ENCODE measurements around the gene VIL1. TPM values are rescaled to one million over a fixed set of nuclear protein-coding genes. Genes with fewer than 3 reads are reported as not detected.
A peak's percentile ranks its signal among the peaks of the same experiment; 100 is the strongest.

Gene VIL1
- total and polyA plus RNA-seq, 2 donors (not counting 1 experiment from before 2014, with no cell fraction given): not detected

- H3K79me2 ChIP-seq (ENCODE audit: control insufficient read depth, insufficient read depth, low read length): peaks cover 29% of the 10 kb centered on the region
- no peaks in the 10 kb centered on the region for H3K27me3 ChIP-seq (ENCODE audit: control insufficient read depth, insufficient read depth, low read length)
- no peak overlapping the region for H3K4me3 ChIP-seq (replicated peaks in 1 of 4; ENCODE audit: control extremely low read depth in 1 of 4, insufficient read depth in 1 of 4, low read depth in 3 of 4, low read length in 4 of 4)
- no peak overlapping the region for H3K9ac ChIP-seq (ENCODE audit: insufficient read depth, low read length)
- TF ChIP-seq CTCF (conservative IDR thresholded peaks at IDR 0.05 in 1 of 2, IDR thresholded peaks at IDR 0.05 in 1 of 2; ENCODE audit: low read depth in 1 of 2, low read length in 2 of 2) (no peak), EZH2 (IDR thresholded peaks at IDR 0.05; ENCODE audit: low read length, missing control alignments) (no peak)
- H4K20me1 ChIP-seq (ENCODE audit: control insufficient read depth, extremely low read depth, insufficient read depth, low read length): no peaks in the 10 kb centered on the region
- H3K9me3 ChIP-seq (ENCODE audit: control insufficient read depth, insufficient read depth, low read depth, low read length): no peaks in the 10 kb centered on the region
- H3K36me3 ChIP-seq (ENCODE audit: control insufficient read depth, insufficient read depth, low read length): peaks cover 19% of the 10 kb centered on the region
- H3K4me2 ChIP-seq (ENCODE audit: extremely low read depth, insufficient read depth, low read length): peak overlapping the region; percentile 2
- no peak for DNase-seq (ENCODE audit: low read depth in 2 of 2)
- no peak overlapping the region for H3K27ac ChIP-seq (ENCODE audit: insufficient read depth, low read length)
- peaks cover 31% of the 10 kb centered on the region for H3K4me1 ChIP-seq (ENCODE audit: control insufficient read depth, extremely low read depth, insufficient read depth, low read length)
- no peak overlapping the region for H2AFZ ChIP-seq (ENCODE audit: low read length)
Measured at GRCh38 chr2:218402491-218402901, 16.4 kb upstream of the VIL1 start.

- Histone ChIP-seq H4K20me1 (ENCODE audit: control insufficient read depth, extremely low read depth, insufficient read depth, low read length) (no peaks in the 10 kb centered on the region), H3K4me3 (replicated peaks in 1 of 4; ENCODE audit: control extremely low read depth in 1 of 4, insufficient read depth in 1 of 4, low read depth in 3 of 4, low read length in 4 of 4) (no peak overlapping the region), H3K36me3 (ENCODE audit: control insufficient read depth, insufficient read depth, low read length) (peaks cover 19% of the 10 kb centered on the region), H3K4me1 (ENCODE audit: control insufficient read depth, extremely low read depth, insufficient read depth, low read length) (peaks cover 27% of the 10 kb centered on the region), H2AFZ (ENCODE audit: low read length) (no peak overlapping the region), H3K27me3 (ENCODE audit: control insufficient read depth, insufficient read depth, low read length) (no peaks in the 10 kb centered on the region), H3K9ac (ENCODE audit: insufficient read depth, low read length) (no peak overlapping the region), H3K27ac (ENCODE audit: insufficient read depth, low read length) (no peak overlapping the region), H3K4me2 (ENCODE audit: extremely low read depth, insufficient read depth, low read length) (no peak overlapping the region), H3K9me3 (ENCODE audit: control insufficient read depth, insufficient read depth, low read depth, low read length) (no peaks in the 10 kb centered on the region), H3K79me2 (ENCODE audit: control insufficient read depth, insufficient read depth, low read length) (peaks cover 29% of the 10 kb centered on the region)
- DNase-seq (ENCODE audit: low read depth in 2 of 2): no peak
- TF ChIP-seq EZH2 (IDR thresholded peaks at IDR 0.05; ENCODE audit: low read length, missing control alignments) (no peak), CTCF (conservative IDR thresholded peaks at IDR 0.05 in 1 of 2, IDR thresholded peaks at IDR 0.05 in 1 of 2; ENCODE audit: low read depth in 1 of 2, low read length in 2 of 2) (no peak)
Measured at GRCh38 chr2:218402911-218403411, 16.0 kb upstream of the VIL1 start.

GRCh38 chr2:218403810-218404209, 15.1 kb upstream of the VIL1 start:
- no peaks in the 10 kb centered on the region for H4K20me1 ChIP-seq (ENCODE audit: control insufficient read depth, extremely low read depth, insufficient read depth, low read length)
- no peak overlapping the region for H3K4me2 ChIP-seq (ENCODE audit: extremely low read depth, insufficient read depth, low read length)
- H3K27me3 ChIP-seq (ENCODE audit: control insufficient read depth, insufficient read depth, low read length): no peaks in the 10 kb centered on the region
- no peak overlapping the region for H3K4me3 ChIP-seq (replicated peaks in 1 of 4; ENCODE audit: control extremely low read depth in 1 of 4, insufficient read depth in 1 of 4, low read depth in 3 of 4, low read length in 4 of 4)
- H3K4me1 ChIP-seq (ENCODE audit: control insufficient read depth, extremely low read depth, insufficient read depth, low read length): peaks cover 26% of the 10 kb centered on the region
- no peak for TF ChIP-seq EZH2 (IDR thresholded peaks at IDR 0.05; ENCODE audit: low read length, missing control alignments)
- DNase-seq (ENCODE audit: low read depth in 2 of 2): no peak
- H3K36me3 ChIP-seq (ENCODE audit: control insufficient read depth, insufficient read depth, low read length): peaks cover 19% of the 10 kb centered on the region
- H2AFZ ChIP-seq (ENCODE audit: low read length): no peak overlapping the region
- no peak overlapping the region for H3K9ac ChIP-seq (ENCODE audit: insufficient read depth, low read length)
- peaks cover 29% of the 10 kb centered on the region for H3K79me2 ChIP-seq (ENCODE audit: control insufficient read depth, insufficient read depth, low read length)
- H3K9me3 ChIP-seq (ENCODE audit: control insufficient read depth, insufficient read depth, low read depth, low read length): no peaks in the 10 kb centered on the region
- H3K27ac ChIP-seq (ENCODE audit: insufficient read depth, low read length): no peak overlapping the region
